LNCaP clone FGC (cell line): ENCODE measurements around the gene PSMD14.
A peak's percentile ranks its signal among the peaks of the same experiment; 100 is the strongest.

Experiments
- DNase-seq: peaks from one replicate; pipeline ENCODE4 v3.0.0-alpha.2; 2011; ENCODE audit warnings: low read depth
- H3K4me3 ChIP-seq: 2 replicates; pipeline ENCODE4 v1.5.1; 2011; ENCODE audit warnings: mild to moderate bottlenecking, low read depth, low read length, control low read depth
- CTCF ChIP-seq: IDR thresholded peaks from 2 replicates; pipeline ENCODE4 v1.5.1; 2012; ENCODE audit warnings: mild to moderate bottlenecking; ENCODE audit not compliant: control insufficient read depth, insufficient read depth; ENCODE audit errors: extremely low read depth

The PSMD14 gene

GRCh38 chr2:161407597-161407996 is 99.4 kb downstream of the PSMD14 start:
- DNase-seq, result no peak
- no peak overlapping the region for H3K4me3 ChIP-seq
- no peak for TF ChIP-seq CTCF

GRCh38 chr2:161409308-161409907 is 101.2 kb downstream of the PSMD14 start:
- no peak overlapping the region for H3K4me3 ChIP-seq
- no peak for DNase-seq
- TF ChIP-seq CTCF, result no peak

- DNase-seq, result no peak
- TF ChIP-seq CTCF, result no peak
- no peak overlapping the region for H3K4me3 ChIP-seq
These were observed 104.1 kb downstream of the PSMD14 start for GRCh38 chr2:161412346-161412745.

GRCh38 chr2:161414042-161415033 is 106.1 kb downstream of the PSMD14 start:
- TF ChIP-seq CTCF, result no peak
- DNase-seq, result no peak
- H3K4me3 ChIP-seq, result no peak overlapping the region

GRCh38 chr2:161415034-161415986 is 107.1 kb downstream of the PSMD14 start:
- DNase-seq, result no peak
- no peak for TF ChIP-seq CTCF
- H3K4me3 ChIP-seq, result peak overlapping the region; percentile 43

- TF ChIP-seq CTCF, result no peak
- no peak for DNase-seq
- peak within 1 kb of the TSS; percentile 43 for H3K4me3 ChIP-seq
These were observed 107.9 kb downstream of the PSMD14 start, which contains the start of gene TBR1 for GRCh38 chr2:161415987-161416707. TSS of gene TBR1 (plus strand) at chr2:161416297. CDS start at chr2:161416411, 114 bp downstream.
